IPS-18a (cell line): Measurements from ENCODE around the gene AP1M2.
"Not testable (repeated sequence)": the region's sequence is repeated elsewhere in the genome, so short reads cannot be mapped to it uniquely, and the experiment has no call there.

Experiments
- H3K27ac ChIP-seq: one replicate; pipeline ENCODE4 v1.5.1; 2013; ENCODE audit warnings: low read length
- H3K27me3 ChIP-seq: one replicate; pipeline ENCODE4 v1.6.1; 2013; ENCODE audit warnings: mild to moderate bottlenecking, low read length; ENCODE audit not compliant: control insufficient read depth, insufficient read depth
- H3K36me3 ChIP-seq: one replicate; pipeline ENCODE4 v1.6.1; 2013; ENCODE audit warnings: low read depth, low read length; ENCODE audit not compliant: control insufficient read depth
- H3K4me1 ChIP-seq: one replicate; pipeline ENCODE4 v1.6.1; 2013; ENCODE audit warnings: low read depth, low read length; ENCODE audit not compliant: control insufficient read depth
- H3K4me3 ChIP-seq: one replicate; pipeline ENCODE4 v1.5.1; 2013; ENCODE audit warnings: low read length
- H3K9ac ChIP-seq: one replicate; pipeline ENCODE4 v1.6.1; 2013; ENCODE audit warnings: mild to moderate bottlenecking, low read length, moderate library complexity
- H3K9me3 ChIP-seq: one replicate; pipeline ENCODE4 v1.6.1; 2013; ENCODE audit warnings: low read depth, low read length; ENCODE audit not compliant: control insufficient read depth

Gene AP1M2

GRCh38 chr19:10555610-10555973 is 31.5 kb downstream of the AP1M2 start:
- Histone ChIP-seq H3K4me3 (no peak overlapping the region), H3K9me3 (no peaks in the 10 kb centered on the region), H3K36me3 (peaks cover 69% of the 10 kb centered on the region), H3K27me3 (no peaks in the 10 kb centered on the region), H3K4me1 (no peaks in the 10 kb centered on the region), H3K27ac (no peak overlapping the region), H3K9ac (no peak overlapping the region)

- H3K9me3 ChIP-seq = no peaks in the 10 kb centered on the region
These were observed 32.1 kb downstream of the AP1M2 start for GRCh38 chr19:10554760-10555609.

GRCh38 chr19:10553943-10554381 is 33.1 kb downstream of the AP1M2 start:
- H3K27me3 ChIP-seq = no peaks in the 10 kb centered on the region
- H3K36me3 ChIP-seq = peaks cover 59% of the 10 kb centered on the region
- no peak overlapping the region for H3K9ac ChIP-seq
- no peaks in the 10 kb centered on the region for H3K4me1 ChIP-seq
- H3K9me3 ChIP-seq = no peaks in the 10 kb centered on the region
- no peak overlapping the region for H3K27ac ChIP-seq
- H3K4me3 ChIP-seq = no peak overlapping the region

More at GRCh38 chr19:10554760-10555609, 32.1 kb downstream of the AP1M2 start:
- H3K9ac ChIP-seq = no peak overlapping the region
- H3K4me1 ChIP-seq = no peaks in the 10 kb centered on the region
- no peak overlapping the region for H3K27ac ChIP-seq
- no peaks in the 10 kb centered on the region for H3K27me3 ChIP-seq
- no peak overlapping the region for H3K4me3 ChIP-seq
- peaks cover 67% of the 10 kb centered on the region for H3K36me3 ChIP-seq

GRCh38 chr19:10553087-10553667 is 33.9 kb downstream of the AP1M2 start:
- H3K4me1 ChIP-seq = no peaks in the 10 kb centered on the region
- H3K27me3 ChIP-seq = no peaks in the 10 kb centered on the region
- no peak overlapping the region for H3K9ac ChIP-seq
- no peaks in the 10 kb centered on the region for H3K9me3 ChIP-seq
- peaks cover 60% of the 10 kb centered on the region for H3K36me3 ChIP-seq
- H3K4me3 ChIP-seq = no peak overlapping the region
- no peak overlapping the region for H3K27ac ChIP-seq

- no peaks in the 10 kb centered on the region for H3K27me3 ChIP-seq
- H3K36me3 ChIP-seq = peaks cover 54% of the 10 kb centered on the region
- H3K4me3 ChIP-seq = no peak overlapping the region
- H3K9ac ChIP-seq = no peak overlapping the region
- H3K4me1 ChIP-seq = no peaks in the 10 kb centered on the region
- no peak overlapping the region for H3K27ac ChIP-seq
- no peaks in the 10 kb centered on the region for H3K9me3 ChIP-seq
These were observed 34.5 kb downstream of the AP1M2 start for GRCh38 chr19:10552510-10553053.

GRCh38 chr19:10551698-10552301 is 35.3 kb downstream of the AP1M2 start:
- Histone ChIP-seq H3K36me3 (peaks cover 54% of the 10 kb centered on the region), H3K27ac (no peak overlapping the region), H3K4me3 (no peak overlapping the region), H3K9me3 (no peaks in the 10 kb centered on the region), H3K9ac (no peak overlapping the region), H3K27me3 (no peaks in the 10 kb centered on the region), H3K4me1 (no peaks in the 10 kb centered on the region)

- H3K36me3 ChIP-seq = peaks cover 52% of the 10 kb centered on the region
- H3K4me3 ChIP-seq, H3K4me1 ChIP-seq, H3K9ac ChIP-seq, H3K9me3 ChIP-seq, H3K27ac ChIP-seq, H3K27me3 ChIP-seq: not testable (repeated sequence)
These were observed 36.1 kb downstream of the AP1M2 start for GRCh38 chr19:10551006-10551405.

- Histone ChIP-seq H3K4me3 (no peak overlapping the region), H3K9ac (no peak overlapping the region), H3K9me3 (no peaks in the 10 kb centered on the region), H3K27me3 (no peaks in the 10 kb centered on the region), H3K36me3 (peaks cover 46% of the 10 kb centered on the region), H3K4me1 (no peaks in the 10 kb centered on the region), H3K27ac (no peak overlapping the region)
These were observed 36.8 kb downstream of the AP1M2 start for GRCh38 chr19:10550336-10550735.

- Histone ChIP-seq H3K9me3 (no peaks in the 10 kb centered on the region), H3K36me3 (peaks cover 40% of the 10 kb centered on the region), H3K27me3 (no peaks in the 10 kb centered on the region), H3K27ac (no peak overlapping the region), H3K9ac (no peak overlapping the region), H3K4me1 (no peaks in the 10 kb centered on the region), H3K4me3 (no peak overlapping the region)
These were observed 37.4 kb downstream of the AP1M2 start for GRCh38 chr19:10549733-10550132.

GRCh38 chr19:10548746-10549276 is 38.3 kb downstream of the AP1M2 start:
- H3K4me3 ChIP-seq = no peak overlapping the region
- H3K9ac ChIP-seq = no peak overlapping the region
- no peak overlapping the region for H3K27ac ChIP-seq
- peaks cover 33% of the 10 kb centered on the region for H3K36me3 ChIP-seq
- H3K9me3 ChIP-seq = no peaks in the 10 kb centered on the region
- no peaks in the 10 kb centered on the region for H3K27me3 ChIP-seq
- H3K4me1 ChIP-seq = no peaks in the 10 kb centered on the region

GRCh38 chr19:10546817-10547216 is 40.3 kb downstream of the AP1M2 start:
- no peak overlapping the region for H3K4me3 ChIP-seq
- H3K36me3 ChIP-seq = peaks cover 17% of the 10 kb centered on the region
- H3K27ac ChIP-seq = no peak overlapping the region
- no peaks in the 10 kb centered on the region for H3K9me3 ChIP-seq
- H3K4me1 ChIP-seq = no peaks in the 10 kb centered on the region
- H3K27me3 ChIP-seq = no peaks in the 10 kb centered on the region
- no peak overlapping the region for H3K9ac ChIP-seq
